H1 (cell line): ENCODE measurements around the gene ADGRF1. TPM values are rescaled to one million over a fixed set of nuclear protein-coding genes. Genes with fewer than 3 reads are reported as not detected.

Experiments
- CTCF ChIA-PET: fragments of 300-600 bp; sonication (Branson Sonifier 250); formaldehyde crosslinking; loops from one replicate; lab custom pipeline; 2021; ENCODE audit not compliant: partially characterized antibody; lab: Charles Lee
- POLR2A ChIA-PET: fragments of 300-600 bp; sonication (Branson Sonifier 250); formaldehyde crosslinking; loops from one replicate; lab custom pipeline; 2021; ENCODE audit warnings: inconsistent platforms; ENCODE audit not compliant: partially characterized antibody; lab: Charles Lee
- DNase-seq, 2 experiments: peaks; one replicate each; pipeline versions ENCODE4 v3.0.0 to v3.0.0-alpha.2; 2010 to 2022; ENCODE audit warnings: low spot score in 2 of 2, low read depth in 1 of 2, mixed read lengths in 1 of 2
- FAIRE-seq: peaks from 2 replicates; lab custom pipeline; 2011; peaks lifted over from hg19 to GRCh38; lab: Jason Lieb, UNC
- H2AFZ ChIP-seq: 2 replicates; pipeline ENCODE4 v1.8.1; 2012; ENCODE audit warnings: low read length, inconsistent platforms
- H2AK5ac ChIP-seq: 2 replicates; pipeline ENCODE4 v1.6.1; 2013; ENCODE audit warnings: low read depth, low read length
- H2BK120ac ChIP-seq: replicated peaks from 2 replicates; pipeline ENCODE3; 2013; ENCODE audit warnings: low read depth, low read length, inconsistent platforms
- H2BK12ac ChIP-seq: 2 replicates; pipeline ENCODE4 v1.6.1; 2013; ENCODE audit warnings: low read depth, low read length
- H2BK15ac ChIP-seq: 2 replicates; pipeline ENCODE4 v1.6.1; 2013; ENCODE audit warnings: low read length
- H2BK20ac ChIP-seq: 2 replicates; pipeline ENCODE4 v1.6.1; 2013; ENCODE audit warnings: low read length
- H2BK5ac ChIP-seq: 2 replicates; pipeline ENCODE4 v1.6.1; 2013; ENCODE audit warnings: low read depth, low read length
- H3K14ac ChIP-seq: 2 replicates; pipeline ENCODE4 v1.6.1; 2013; ENCODE audit warnings: inconsistent platforms; ENCODE audit not compliant: insufficient read length
- H3K18ac ChIP-seq: 2 replicates; pipeline ENCODE4 v1.6.1; 2013; ENCODE audit warnings: low read length; ENCODE audit errors: extremely low read depth
- H3K23ac ChIP-seq: 2 replicates; pipeline ENCODE4 v1.6.1; 2013; ENCODE audit warnings: inconsistent platforms; ENCODE audit not compliant: insufficient read length
- H3K23me2 ChIP-seq: 2 replicates; pipeline ENCODE4 v1.6.1; 2013; ENCODE audit warnings: low read depth, low read length
- H3K27ac ChIP-seq: 2 replicates; pipeline ENCODE4 v1.6.1; 2011; ENCODE audit warnings: low read depth, low read length, inconsistent platforms
- H3K27me3 ChIP-seq, 4 experiments: replicated peaks in 1 of 4; 1 replicate in 1 of 4; 2 replicates in 3 of 4; pipeline versions ENCODE4 v1.6.1 to v1.8.1; 2011 to 2013; ENCODE audit warnings: low read length in 3 of 4, mild to moderate bottlenecking in 3 of 4, inconsistent platforms in 2 of 4, mixed read lengths in 2 of 4, moderate library complexity in 1 of 4; ENCODE audit not compliant: control insufficient read depth in 3 of 4, insufficient read depth in 3 of 4; ENCODE audit errors: extremely low read depth in 1 of 4
- H3K36me3 ChIP-seq, 4 experiments: 2 replicates each; pipeline versions ENCODE4 v1.6.1 to v1.8.1; 2011 to 2013; ENCODE audit warnings: mild to moderate bottlenecking in 4 of 4, low read length in 3 of 4, moderate library complexity in 2 of 4, control low read depth in 1 of 4, inconsistent platforms in 1 of 4; ENCODE audit not compliant: insufficient read depth in 4 of 4, control insufficient read depth in 2 of 4
- H3K4ac ChIP-seq: replicated peaks from 2 replicates; pipeline ENCODE3; 2013; ENCODE audit warnings: low read length, low read depth, mixed read lengths, inconsistent platforms; ENCODE audit not compliant: insufficient read length
- H3K4me1 ChIP-seq, 4 experiments: replicated peaks in 1 of 4; 1 replicate in 1 of 4; 2 replicates in 3 of 4; pipeline versions ENCODE4 v1.6.1 to v1.8.1; 2011 to 2013; ENCODE audit warnings: low read length in 3 of 4, inconsistent platforms in 2 of 4, mixed read lengths in 1 of 4; ENCODE audit not compliant: insufficient read depth in 4 of 4, control insufficient read depth in 3 of 4
- H3K4me2 ChIP-seq, 2 experiments: 2 replicates each; pipeline versions ENCODE4 v1.6.1 to v1.8.1; 2011 to 2013; ENCODE audit warnings: low read depth in 2 of 2, low read length in 2 of 2, control low read depth in 1 of 2, inconsistent platforms in 1 of 2, mild to moderate bottlenecking in 1 of 2; ENCODE audit not compliant: insufficient read depth in 1 of 2
- H3K4me3 ChIP-seq, 4 experiments: fragments of 200-600, 300-600 bp in 1 of 4; sonication (generic), shearing (Covaris generic), sonication (Bioruptor Twin) in 1 of 4; 2 replicates each; pipeline versions ENCODE4 v1.5.1 to v1.8.1; 2011 to 2016; ENCODE audit warnings: low read length in 4 of 4, low read depth in 3 of 4, control low read depth in 2 of 4, inconsistent platforms in 2 of 4, mild to moderate bottlenecking in 2 of 4, mixed read lengths in 1 of 4, moderate library complexity in 1 of 4; ENCODE audit not compliant: insufficient read depth in 2 of 4; ENCODE audit errors: extremely low read depth in 1 of 4
- H3K56ac ChIP-seq: replicated peaks from 2 replicates; pipeline ENCODE3; 2013; ENCODE audit warnings: low read depth, mild to moderate bottlenecking, mixed read lengths, low read length, inconsistent platforms; ENCODE audit not compliant: insufficient read length
- H3K79me1 ChIP-seq: 2 replicates; pipeline ENCODE4 v1.6.1; 2013; ENCODE audit warnings: low read depth, low read length, control low read depth
- H3K79me2 ChIP-seq, 2 experiments: 2 replicates each; pipeline versions ENCODE4 v1.6.1 to v1.8.1; 2012 to 2013; ENCODE audit warnings: low read length in 2 of 2, mild to moderate bottlenecking in 2 of 2, inconsistent platforms in 1 of 2; ENCODE audit not compliant: insufficient read depth in 2 of 2, control insufficient read depth in 1 of 2
- H3K9ac ChIP-seq, 4 experiments: replicated peaks in 1 of 4; 1 replicate in 1 of 4; 2 replicates in 3 of 4; pipeline versions ENCODE4 v1.6.1 to v1.8.1; 2011 to 2013; ENCODE audit warnings: low read depth in 3 of 4, low read length in 3 of 4, control low read depth in 2 of 4, mild to moderate bottlenecking in 2 of 4, moderate library complexity in 2 of 4, inconsistent platforms in 1 of 4; ENCODE audit errors: extremely low read depth in 1 of 4
- H3K9me3 ChIP-seq, 2 experiments: 2 replicates each; pipeline versions ENCODE4 v1.6.1 to v1.8.1; 2012 to 2013; ENCODE audit warnings: mild to moderate bottlenecking in 2 of 2, moderate library complexity in 2 of 2, control low read depth in 1 of 2, inconsistent platforms in 1 of 2, low read depth in 1 of 2, low read length in 1 of 2, mixed read lengths in 1 of 2; ENCODE audit not compliant: insufficient read depth in 2 of 2
- H4K20me1 ChIP-seq, 2 experiments: replicated peaks in 1 of 2; 2 replicates each; pipeline versions ENCODE3 to v1.8.1; 2011 to 2013; ENCODE audit warnings: inconsistent platforms in 2 of 2, low read length in 2 of 2, mild to moderate bottlenecking in 1 of 2; ENCODE audit not compliant: insufficient read depth in 2 of 2, control insufficient read depth in 1 of 2
- H4K5ac ChIP-seq: 2 replicates; pipeline ENCODE4 v1.6.1; 2013; ENCODE audit warnings: low read length, low read depth, mixed read lengths, inconsistent platforms; ENCODE audit not compliant: insufficient read length
- H4K8ac ChIP-seq: 2 replicates; pipeline ENCODE4 v1.8.0; 2013; ENCODE audit warnings: mild to moderate bottlenecking, moderate library complexity, low read length, inconsistent platforms; ENCODE audit not compliant: insufficient read depth; ENCODE audit errors: extremely low read depth
- H4K91ac ChIP-seq: replicated peaks from 2 replicates; pipeline ENCODE3; 2013; ENCODE audit warnings: low read length, mixed read lengths, inconsistent platforms; ENCODE audit not compliant: insufficient read length
- CHD2 ChIP-seq: IDR thresholded peaks from 2 replicates; pipeline ENCODE4 v1.6.1; 2012; ENCODE audit warnings: low read length, improper control_type of control experiment
- EP300 ChIP-seq, 2 experiments: IDR thresholded peaks; 1 replicate in 1 of 2; 2 replicates in 1 of 2; pipeline ENCODE4 v1.6.1; 2011 to 2012; ENCODE audit warnings: low read depth in 2 of 2, low read length in 2 of 2, mild to moderate bottlenecking in 2 of 2, borderline replicate concordance in 1 of 2, inconsistent platforms in 1 of 2, moderate library complexity in 1 of 2
- JUN ChIP-seq: IDR thresholded peaks from 2 replicates; pipeline ENCODE4 v1.6.1; 2011; ENCODE audit warnings: low read depth, mild to moderate bottlenecking, improper control_type of control experiment, low read length
- JUND ChIP-seq: IDR thresholded peaks from 2 replicates; pipeline ENCODE4 v1.6.1; 2011; ENCODE audit warnings: mild to moderate bottlenecking, improper control_type of control experiment, low read length
- KDM1A ChIP-seq: fragments of 200-600, 300-600 bp; sonication (generic); IDR thresholded peaks from 2 replicates; pipeline ENCODE4 v1.7.1; 2016; ENCODE audit warnings: mild to moderate bottlenecking, low read length, borderline replicate concordance
- KDM4A ChIP-seq: IDR thresholded peaks from one replicate; pipeline ENCODE4 v1.7.1; 2012; ENCODE audit warnings: low read depth, mild to moderate bottlenecking, moderate library complexity, low read length, inconsistent platforms; ENCODE audit not compliant: severe bottlenecking
- RNF2 ChIP-seq: fragments of 200-900, 300-1000 bp; sonication (generic); IDR thresholded peaks from 2 replicates; pipeline ENCODE4 v1.7.1; 2016; ENCODE audit warnings: borderline replicate concordance, low read depth, mild to moderate bottlenecking, antibody characterized with exemption, low read length; ENCODE audit not compliant: poor library complexity, severe bottlenecking; ENCODE audit errors: missing control alignments
- SIX5 ChIP-seq: IDR thresholded peaks from 2 replicates; pipeline ENCODE4 v1.6.1; 2011; ENCODE audit warnings: mild to moderate bottlenecking, low read depth, low read length
- SP4 ChIP-seq: IDR thresholded peaks from 2 replicates; pipeline ENCODE4 v1.6.1; 2012; ENCODE audit warnings: low read length, inconsistent platforms
- WGBS, 2 experiments: shearing (Covaris generic) in 1 of 2; methylation state at CpG; one replicate each; pipeline versions ENCODE4 v1.1.6 to v1.1.7; 2013 to 2015; ENCODE audit warnings: low lambda C conversion rate in 2 of 2, mixed read lengths in 2 of 2, inconsistent platforms in 1 of 2, low coverage in 1 of 2, missing lambda C conversion rate in 1 of 2; ENCODE audit not compliant: insufficient replicate concordance in 2 of 2, insufficient coverage in 1 of 2, insufficient read length in 1 of 2; ENCODE audit errors: extremely low coverage in 1 of 2, missing lambda C conversion rate in 1 of 2; 5-methylcytosine and 5-hydroxymethylcytosine counted together
- polyA plus RNA-seq, 7 experiments: library from polyadenylated mRNA; depleted of rRNA in 3 of 7; stranded (reverse) in 5 of 7; unstranded in 2 of 7; fragments of >200 nt in 5 of 7; fragments of 200-250 nt in 2 of 7; gene quantifications; 1 replicate in 5 of 7; 2 replicates in 1 of 7; 4 replicates in 1 of 7; pipeline versions ENCODE4 v1.2.1 to v1.2.3, GENCODE V29; 2011 to 2013; ENCODE audit warnings: missing spikeins in 2 of 7, mixed read lengths in 2 of 7
- total RNA-seq: library from RNA; stranded (reverse); fragmentation: NEBNext Ultra II Directional; extraction: Animal tissue kit (Norgen Biotek cat#: 25700); gene quantifications from 2 replicates; pipeline ENCODE4 v1.2.1, GENCODE V29; 2021
- TF ChIP-seq, protein P1 (sequence below): IDR thresholded peaks from 2 replicates; pipeline ENCODE4 v1.6.1; 2011; ENCODE audit warnings: low read length, improper control_type of control experiment

Gene ADGRF1
- total and polyA plus RNA-seq, 2 of the 8 experiments (the other 6 are each of a cell fraction or from before 2014, with no cell fraction given) = not detected

DNA sequence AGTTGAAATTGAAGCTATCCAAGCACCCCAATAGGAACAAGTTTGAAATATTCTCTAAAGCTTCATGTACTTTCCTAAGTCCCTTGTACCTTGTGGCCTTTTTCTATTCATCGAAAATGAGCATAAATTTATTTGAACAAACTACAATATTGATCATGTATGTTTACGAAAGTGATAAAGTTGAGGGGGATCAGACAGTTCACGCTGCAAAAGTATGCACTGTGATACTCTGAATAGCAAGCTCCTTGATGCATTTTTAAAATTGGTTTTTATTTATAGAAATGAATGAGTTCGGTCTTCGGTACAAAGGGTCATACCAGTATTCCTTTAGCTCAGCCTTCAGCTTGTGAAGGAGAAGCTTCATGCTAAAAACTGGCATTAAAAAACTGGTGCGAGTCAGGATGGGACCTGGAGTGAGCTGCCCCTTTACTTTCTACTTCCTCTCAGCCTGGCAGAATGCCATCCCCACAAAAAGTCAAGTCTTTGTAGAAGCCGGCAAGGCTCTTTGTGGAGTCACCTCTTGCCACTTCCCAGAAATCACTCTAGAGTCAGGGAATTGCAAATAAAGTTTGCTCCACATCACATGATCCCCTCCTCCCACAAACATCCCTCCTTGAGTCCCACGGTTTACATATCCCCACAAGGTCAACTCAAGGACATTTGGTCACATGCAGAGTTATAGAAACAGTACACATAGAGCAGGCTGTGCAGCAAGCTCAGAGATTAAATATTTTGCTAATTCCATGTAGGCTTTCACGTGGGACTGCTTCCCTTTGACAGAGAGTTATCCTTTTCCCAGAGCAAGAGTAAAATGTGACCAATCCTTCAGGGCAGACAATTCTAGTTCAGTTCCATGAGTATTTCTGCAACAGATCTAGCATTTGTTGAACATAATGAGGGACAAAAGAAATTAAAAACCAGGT, 34.6 kb upstream of the ADGRF1 start:
- CTCF ChIA-PET = interaction anchor here (0.7 to 1.5 kb wide), 4 partner anchors 18 to 277 kb away, joined by 3 to 6 read pairs (median 4); no protein-coding TSS in a partner anchor
- Histone ChIP-seq H3K4me1 (peaks cover 0 to 3% (median 0%) of the 10 kb centered on the region in 4 experiments; a peak in 1 of 7 replicates), H3K4ac (no peak overlapping the region), H3K23ac (no peak overlapping the region), H3K4me2 (no peak overlapping the region), H3K27ac (no peak overlapping the region), H2BK120ac (no peak overlapping the region), H3K79me2 (no peaks in the 10 kb centered on the region), H3K36me3 (no peaks in the 10 kb centered on the region), H3K4me3 (no peak overlapping the region), H3K9me3 (no peaks in the 10 kb centered on the region), H2AFZ (no peak overlapping the region), H3K14ac (no peak overlapping the region), H3K18ac (no peak overlapping the region), H2BK5ac (no peak overlapping the region), H4K8ac (no peak overlapping the region), H2BK15ac (no peak overlapping the region), H4K91ac (no peak overlapping the region), H2BK12ac (no peak overlapping the region), H3K9ac (no peak overlapping the region), H4K5ac (no peak overlapping the region), H2AK5ac (no peak overlapping the region), H3K79me1 (no peaks in the 10 kb centered on the region), H4K20me1 (no peaks in the 10 kb centered on the region), H3K56ac (no peak overlapping the region), H3K23me2 (peaks cover 3% of the 10 kb centered on the region; the same call in 1 of the 2 replicates), H2BK20ac (no peak overlapping the region), H3K27me3 (no peaks in the 10 kb centered on the region)
- DNase-seq (no peak), FAIRE-seq (no peak)
- POLR2A ChIA-PET = no interaction called here
- WGBS, 2 experiments = 85% methylated on average over 9 of the region's 9 CpGs; no CpG with 5 or more reads in 1 of the 2 experiments
- no peak for TF ChIP-seq EP300 (IDR thresholded peaks at IDR 0.05; ENCODE audit: borderline replicate concordance in 1 of 2, low read depth in 2 of 2, low read length in 2 of 2)
- TF ChIP-seq KDM4A = no peak
- no peak for TF ChIP-seq KDM1A
- no peak for TF ChIP-seq CHD2
- no peak for TF ChIP-seq RNF2
- no peak for TF ChIP-seq SIX5
- no peak for TF ChIP-seq JUN
- TF ChIP-seq, protein P1, sequence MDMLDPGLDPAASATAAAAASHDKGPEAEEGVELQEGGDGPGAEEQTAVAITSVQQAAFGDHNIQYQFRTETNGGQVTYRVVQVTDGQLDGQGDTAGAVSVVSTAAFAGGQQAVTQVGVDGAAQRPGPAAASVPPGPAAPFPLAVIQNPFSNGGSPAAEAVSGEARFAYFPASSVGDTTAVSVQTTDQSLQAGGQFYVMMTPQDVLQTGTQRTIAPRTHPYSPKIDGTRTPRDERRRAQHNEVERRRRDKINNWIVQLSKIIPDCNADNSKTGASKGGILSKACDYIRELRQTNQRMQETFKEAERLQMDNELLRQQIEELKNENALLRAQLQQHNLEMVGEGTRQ = no peak
- no peak for TF ChIP-seq SP4
- TF ChIP-seq JUND = no peak
